UCSD-AML1 (cell line): ENCODE data around the gene SCGB3A1.

ENCODE experiments used
- DNase-seq: peaks from one replicate; lab custom pipeline; 2025; ENCODE audit not compliant: unreplicated experiment; lab: John Stamatoyannopoulos, UW

SCGB3A1 gene

DNA sequence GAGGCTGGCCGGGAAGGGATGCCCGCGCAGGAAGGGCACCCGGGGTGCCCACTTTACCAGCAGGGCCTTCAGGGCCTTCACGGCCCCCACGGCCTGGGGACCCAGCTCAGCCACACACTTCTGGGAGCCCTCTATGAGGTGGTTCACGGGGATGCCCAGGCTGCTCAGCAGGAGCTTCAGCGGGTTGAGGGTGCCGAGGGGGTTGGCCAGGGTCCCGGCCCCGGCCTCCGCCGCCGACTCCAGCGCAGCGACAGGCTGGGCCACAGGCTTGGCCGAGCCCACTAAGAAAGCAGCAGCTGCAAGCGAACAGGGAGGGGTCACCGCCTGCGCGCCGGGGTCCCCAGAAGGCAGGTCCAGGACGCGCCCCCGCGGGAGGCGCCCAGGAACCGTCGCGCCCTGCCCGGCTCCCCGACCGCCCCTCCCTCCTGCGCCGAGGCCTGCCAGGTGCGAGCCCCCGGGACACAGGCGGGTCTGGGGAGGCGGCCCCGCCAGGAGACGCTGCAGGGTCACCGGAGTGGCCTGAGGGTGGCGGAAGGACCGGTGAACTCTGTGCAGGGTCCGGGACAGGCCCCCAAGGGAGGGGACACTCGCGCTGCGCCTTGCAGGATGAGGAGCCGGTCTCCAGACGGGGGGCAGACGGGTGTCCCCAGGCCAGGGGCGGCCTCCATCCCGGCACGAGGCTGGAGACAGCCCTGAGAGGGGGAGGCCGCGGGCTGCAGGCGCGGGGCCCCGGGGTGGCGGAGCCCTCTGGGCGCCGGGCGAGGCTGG, 572 bp downstream of the SCGB3A1 start:
- no peak for DNase-seq

DNA sequence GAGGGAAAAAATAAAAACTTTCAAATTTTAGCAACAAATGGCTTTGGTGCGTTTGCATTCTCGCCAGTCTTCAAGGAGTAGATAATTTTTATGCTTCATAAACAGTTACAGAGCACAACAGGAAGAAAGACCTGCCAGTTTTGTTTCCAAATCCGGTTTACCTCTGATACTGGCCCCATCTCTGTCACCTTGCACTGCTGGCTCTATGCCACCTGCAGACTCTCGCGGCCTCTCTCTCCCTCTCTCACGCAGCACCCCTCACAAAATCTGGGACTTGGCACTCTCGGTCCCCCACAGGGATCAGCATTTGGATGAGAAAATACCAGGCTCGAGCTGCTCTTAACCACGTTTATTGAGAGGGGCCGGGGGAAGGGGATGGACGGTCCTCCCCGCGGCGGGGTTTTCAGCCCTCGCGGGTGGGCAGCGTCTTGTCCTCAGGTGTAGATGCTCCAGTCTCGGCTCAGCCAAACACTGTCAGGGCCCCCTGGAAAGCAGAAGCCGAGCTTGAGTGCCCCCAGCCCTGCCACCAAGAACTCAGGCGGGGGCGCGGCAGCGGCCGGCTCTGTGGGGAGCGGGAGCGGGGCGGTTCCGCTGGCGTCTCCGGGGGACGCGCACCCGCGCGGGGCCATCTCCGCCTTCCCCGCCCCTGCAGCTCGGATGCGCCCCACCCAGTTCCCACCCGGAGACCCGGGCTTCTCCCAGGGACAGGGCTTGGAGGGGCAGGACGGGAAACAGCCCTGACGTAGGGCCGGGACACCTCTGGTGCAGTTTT, 1.3 kb downstream of the SCGB3A1 start:
- no peak for DNase-seq

DNA sequence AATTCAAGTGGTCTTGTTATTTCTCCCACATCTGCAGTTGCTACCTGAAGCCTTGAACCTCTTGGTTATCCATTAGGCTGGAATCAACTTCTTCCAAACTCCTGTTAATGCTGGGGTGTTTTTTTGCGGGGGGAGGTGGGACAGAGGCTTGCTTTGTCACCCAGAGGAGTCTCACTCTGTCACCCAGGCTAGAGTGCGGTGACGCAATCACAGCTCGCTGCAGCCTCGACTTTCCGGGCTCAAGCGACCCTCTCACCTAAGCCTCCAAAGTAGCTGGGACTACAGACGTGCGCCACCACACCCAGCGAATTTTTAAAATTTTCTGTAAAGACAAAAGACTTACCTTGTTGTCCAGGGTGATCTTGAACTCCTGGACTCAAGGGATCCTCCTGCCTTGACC, 4.4 kb downstream of the SCGB3A1 start:
- no peak for DNase-seq

DNA sequence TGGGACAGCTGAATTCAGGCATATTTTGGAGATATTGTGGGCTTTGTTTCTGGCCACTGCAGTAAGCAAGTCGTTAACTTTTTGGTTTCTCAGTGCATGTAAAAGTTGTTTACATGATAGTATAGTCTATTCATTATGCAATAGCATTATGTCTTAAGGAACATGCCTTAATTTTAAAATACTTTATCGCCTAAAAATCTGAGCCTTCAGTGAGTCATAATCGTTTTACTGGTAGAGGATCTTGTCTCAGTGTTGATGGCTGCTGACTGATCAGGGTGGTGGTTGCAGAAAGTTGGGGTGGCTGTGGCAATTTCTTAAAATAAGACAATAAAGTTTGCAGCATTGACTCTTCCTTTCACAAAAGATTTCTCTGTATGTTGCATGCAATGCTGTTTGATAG, 5.1 kb downstream of the SCGB3A1 start:
- DNase-seq = no peak

DNA sequence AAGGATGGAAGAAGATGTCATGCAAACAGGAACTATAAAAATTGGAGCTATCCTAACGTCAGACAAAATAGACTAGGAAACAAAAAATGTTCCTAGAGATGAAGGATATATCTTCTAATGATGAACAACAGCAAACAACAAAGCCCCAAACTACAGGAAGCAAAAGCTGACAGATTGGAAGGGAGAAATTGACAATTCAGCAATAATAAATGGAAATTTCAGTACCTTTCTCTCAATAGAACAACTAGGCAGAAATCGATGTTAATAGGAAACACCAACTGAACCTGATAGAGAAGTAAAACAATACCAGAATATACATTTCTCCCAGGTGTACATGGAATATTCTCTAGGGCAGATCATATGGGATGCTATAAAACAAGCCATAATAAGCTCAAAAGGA, 7.6 kb downstream of the SCGB3A1 start:
- DNase-seq = no peak

DNA sequence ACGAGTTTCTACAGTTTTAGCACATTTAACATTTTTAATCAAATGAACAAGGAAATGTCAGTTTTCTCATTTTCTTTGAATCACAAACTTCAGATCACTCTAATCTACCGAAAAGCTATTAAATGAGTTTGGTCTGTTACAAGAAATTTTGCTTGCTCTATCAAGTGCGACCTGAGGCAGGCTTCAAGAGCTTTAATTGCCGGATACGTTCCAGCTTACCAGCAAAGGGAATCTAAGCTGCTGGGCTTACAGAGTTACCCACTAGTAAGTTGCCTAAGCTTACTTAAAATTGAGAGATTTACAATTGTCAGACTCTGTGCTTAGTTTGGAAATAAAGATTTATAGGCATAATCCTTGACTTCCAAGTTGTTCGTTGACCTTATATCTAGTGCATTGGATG, 10.6 kb downstream of the SCGB3A1 start:
- DNase-seq = no peak

DNA sequence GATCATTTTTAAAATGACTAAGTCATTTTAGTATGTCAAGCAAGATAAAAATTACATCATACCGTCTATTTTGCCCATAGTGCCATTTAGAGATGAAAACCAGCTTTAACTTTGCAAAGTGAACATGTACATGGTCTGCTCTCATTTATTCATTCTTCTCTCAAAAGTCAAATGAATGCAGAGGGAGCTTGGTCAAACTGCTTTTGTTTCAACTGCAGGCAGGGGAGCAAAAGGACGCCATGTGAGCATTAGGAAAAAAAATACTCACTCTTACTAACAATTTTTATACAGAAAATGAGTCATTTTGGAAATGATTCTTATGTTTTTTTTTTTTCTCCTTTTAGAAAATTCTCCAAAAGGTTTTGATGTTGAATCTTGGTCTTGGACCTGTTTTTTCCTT, 15.7 kb downstream of the SCGB3A1 start:
- no peak for DNase-seq

DNA sequence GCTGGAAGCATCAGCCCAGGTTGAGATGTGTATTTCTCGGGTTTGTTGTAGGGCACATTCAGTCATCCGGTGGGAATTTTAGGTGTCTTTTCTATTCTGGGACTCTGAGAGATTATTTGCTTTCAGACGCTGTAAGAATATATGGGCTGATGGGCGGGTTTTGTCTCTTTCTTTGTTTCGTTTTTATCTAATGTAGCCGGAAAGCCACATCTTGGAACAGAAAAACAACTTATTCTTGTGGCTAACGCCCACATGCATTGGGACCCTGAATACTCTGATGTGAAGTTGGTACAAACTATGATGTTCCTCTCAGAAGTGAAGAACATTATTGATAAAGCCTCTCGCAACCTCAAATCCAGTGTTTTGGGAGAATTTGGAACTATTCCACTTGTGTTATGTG, 22.4 kb downstream of the SCGB3A1 start:
- DNase-seq = no peak

DNA sequence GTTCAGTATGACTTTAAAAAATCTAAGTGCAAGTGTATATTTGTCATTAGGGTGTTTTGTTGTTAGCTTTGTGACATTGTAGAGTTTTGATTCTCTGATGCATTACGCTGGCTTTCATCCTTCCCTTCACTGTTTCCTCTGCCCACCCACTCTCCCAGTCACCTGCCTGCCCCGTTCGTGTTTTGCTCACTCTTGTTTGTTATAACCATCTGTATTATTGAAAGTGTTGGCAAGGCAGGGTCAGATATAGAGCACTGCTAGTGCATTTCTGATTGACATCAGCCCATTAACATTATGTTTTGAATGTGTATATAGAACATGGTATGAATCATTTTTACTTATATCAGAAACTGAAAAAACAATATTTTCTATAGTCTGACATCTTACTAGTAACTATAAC, 27.3 kb downstream of the SCGB3A1 start:
- DNase-seq = no peak

DNA sequence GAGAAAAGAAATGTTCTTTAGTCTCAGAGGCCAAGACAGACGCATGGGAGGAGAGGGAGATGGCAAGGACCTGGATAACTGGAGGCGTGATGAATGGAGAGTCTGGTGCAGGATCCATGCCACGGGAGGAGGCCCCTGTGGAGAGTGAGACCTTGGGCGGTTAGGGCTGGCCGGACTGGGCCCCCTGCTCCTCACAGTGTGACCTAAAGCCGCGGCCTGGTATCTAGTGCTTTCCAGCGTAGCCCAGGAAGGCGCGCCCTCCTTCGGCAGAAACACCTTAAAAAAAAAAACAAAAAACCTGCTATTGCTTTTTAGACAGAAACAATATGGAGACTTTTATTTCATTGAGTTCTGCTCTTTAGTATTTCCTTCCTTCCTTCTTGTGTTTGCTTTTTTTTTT, 33.1 kb downstream of the SCGB3A1 start:
- DNase-seq = no peak

DNA sequence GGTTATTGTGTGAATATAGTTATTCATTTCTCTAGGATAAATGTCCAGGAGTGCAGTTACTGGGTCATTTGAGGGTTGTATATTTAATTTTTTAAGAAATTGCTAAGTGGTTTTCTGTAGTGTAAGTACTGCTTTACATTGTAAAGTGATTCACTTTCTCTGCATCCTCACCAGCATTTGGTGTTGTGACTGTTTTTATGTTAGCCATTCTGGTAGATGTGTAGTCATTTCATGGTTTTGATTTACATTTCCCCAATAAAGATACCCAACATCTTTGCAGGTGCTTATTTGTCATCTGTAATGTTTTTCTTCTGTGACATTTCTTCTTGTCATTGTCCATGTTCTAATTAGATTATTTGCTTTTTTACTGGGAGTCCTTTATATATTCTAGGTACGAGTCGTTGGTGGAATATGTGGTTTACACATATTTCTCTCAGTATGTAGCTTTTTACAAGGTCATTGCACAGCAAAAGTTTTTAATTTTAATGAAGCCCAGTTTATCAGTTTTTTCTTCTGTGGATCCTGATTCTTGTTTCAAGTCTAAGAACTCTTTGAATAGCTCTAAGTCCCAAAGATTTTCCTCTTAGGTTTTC, 34.0 kb downstream of the SCGB3A1 start:
- no peak for DNase-seq

DNA sequence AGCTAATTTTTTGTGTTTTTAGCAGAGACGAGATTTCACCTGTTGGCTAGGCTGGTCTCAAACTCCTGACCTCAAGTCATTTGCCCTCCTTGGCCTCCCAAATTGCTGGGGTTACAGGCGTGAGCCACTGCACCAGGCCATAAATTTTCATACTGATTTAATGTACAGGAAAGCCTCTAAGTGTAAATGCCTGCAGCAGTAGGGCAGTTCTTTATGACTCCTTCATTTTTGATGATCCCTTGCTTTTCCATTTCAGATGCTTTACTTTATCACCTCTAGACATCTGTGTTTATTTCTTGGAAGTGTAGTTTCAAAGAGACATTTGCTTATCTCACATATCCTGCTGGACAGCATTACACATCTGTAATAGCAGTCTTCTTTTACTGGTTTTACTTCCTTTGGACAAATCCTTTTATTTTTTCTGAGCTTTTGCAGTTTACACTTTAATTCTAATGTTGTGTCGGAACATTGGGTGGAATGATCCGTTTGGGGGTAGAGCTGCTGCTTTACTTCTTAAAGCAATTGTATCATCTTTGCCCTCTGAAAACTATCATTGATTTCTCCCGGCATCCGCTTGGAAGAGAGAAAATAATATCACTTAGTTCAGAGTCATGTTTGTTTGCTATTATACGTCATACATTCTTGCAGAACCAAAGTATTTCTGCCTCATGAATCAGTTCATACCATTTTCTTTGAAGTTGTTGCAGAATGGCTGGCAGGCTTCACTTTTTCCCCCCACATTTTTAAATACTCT, 36.0 kb downstream of the SCGB3A1 start:
- DNase-seq = no peak

DNA sequence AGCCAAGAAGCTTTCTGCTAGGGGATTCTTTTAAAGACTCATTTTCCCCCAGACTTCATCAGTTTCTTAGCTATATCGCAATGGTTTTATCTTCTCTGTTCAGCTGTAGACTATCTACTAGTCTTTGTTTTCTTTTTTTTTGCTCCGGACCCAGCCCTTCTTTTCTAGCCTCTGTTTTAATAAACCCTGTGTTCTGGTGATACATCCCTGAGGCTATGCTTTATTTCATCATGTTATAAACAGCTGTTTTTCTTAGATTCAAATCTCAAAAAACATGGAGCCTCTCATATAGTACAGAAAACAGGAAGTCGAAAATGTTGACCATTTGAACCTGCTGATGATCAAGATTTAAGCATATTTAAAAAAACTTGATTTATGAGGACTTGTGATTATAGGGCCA, 37.8 kb downstream of the SCGB3A1 start:
- no peak for DNase-seq

DNA sequence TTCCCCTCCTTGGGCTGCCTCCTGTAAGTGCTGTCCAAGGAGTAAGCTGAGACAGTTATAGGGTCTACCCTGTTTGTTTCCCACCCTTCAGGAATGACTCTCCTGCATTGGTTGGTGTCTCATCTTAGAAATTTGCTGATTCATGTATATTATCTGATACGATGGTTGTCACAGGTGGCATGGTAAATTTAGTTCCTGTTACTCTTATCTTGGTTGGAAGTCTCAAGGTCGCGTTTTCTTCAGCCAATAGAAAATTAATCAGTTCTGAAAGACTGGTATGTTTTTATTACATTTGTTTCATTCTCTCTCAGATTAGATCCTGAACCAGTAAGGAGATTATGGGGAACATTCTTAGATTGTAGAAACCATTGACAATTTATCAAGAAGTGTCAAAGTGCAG, 42.7 kb downstream of the SCGB3A1 start:
- DNase-seq = no peak

DNA sequence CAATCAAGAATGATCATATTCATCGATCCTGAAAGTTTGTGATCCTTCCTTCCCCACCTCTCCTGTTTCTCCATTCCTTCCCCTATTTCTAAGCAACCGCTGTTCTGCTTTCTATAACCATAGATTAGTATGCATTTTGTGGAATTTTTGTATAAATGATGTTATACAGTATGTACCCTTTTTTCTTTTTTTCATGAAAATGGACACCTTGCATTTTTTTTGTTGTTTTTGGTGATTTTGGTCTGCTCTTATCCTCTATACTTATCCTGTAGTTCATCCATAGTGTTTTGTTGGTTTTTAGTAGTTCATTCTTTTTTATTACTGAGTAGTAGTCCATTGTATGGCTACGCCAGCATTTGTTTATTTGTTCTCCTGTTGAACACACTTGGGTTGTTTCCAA, 46.1 kb downstream of the SCGB3A1 start:
- no peak for DNase-seq

DNA sequence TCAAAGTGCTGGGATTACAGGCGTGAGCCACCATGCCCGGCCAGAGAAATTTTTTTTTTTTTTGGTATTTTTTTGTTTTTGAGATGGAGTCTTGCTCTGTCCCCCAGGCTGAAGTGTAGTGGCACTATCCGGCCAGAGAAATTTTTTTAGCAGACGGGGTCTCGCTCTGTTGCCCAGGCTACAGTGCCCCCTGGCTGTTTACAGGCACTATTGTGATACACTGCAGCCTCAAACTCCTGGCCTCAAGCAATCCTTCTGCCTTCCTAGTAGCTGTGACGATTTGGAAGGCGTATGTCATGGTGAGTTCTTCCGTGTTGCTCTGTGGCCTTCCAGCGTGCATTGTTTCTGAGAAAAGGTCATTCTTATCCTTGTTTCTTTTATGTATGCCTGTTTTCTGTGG, 49.6 kb downstream of the SCGB3A1 start:
- DNase-seq = no peak
